ENCODE measurements around the gene GLT8D1. TPM values are rescaled to one million over a fixed set of nuclear protein-coding genes. Genes with fewer than 3 reads are reported as not detected.

The GLT8D1 gene
- total and polyA plus RNA-seq, 2 of the 13 experiments (the other 11 are each of a cell fraction or from before 2014, with no cell fraction given) = 110 to 121 TPM

- TF ChIP-seq CSRNP2 (CRISPR knock-in tag; conservative IDR thresholded peaks at IDR 0.05; ENCODE audit: low read depth) (no peak), POLR2AphosphoS2 (IDR thresholded peaks at IDR 0.05; ENCODE audit: low read depth, low read length) (no peak), ZNF574 (CRISPR knock-in tag; IDR thresholded peaks at IDR 0.05) (no peak), ZBTB2 (CRISPR knock-in tag; IDR thresholded peaks at IDR 0.05; ENCODE audit: low read depth) (no peak), AGO2 (optimal IDR thresholded peaks at IDR 0.05; ENCODE audit: low read depth, low read length) (no peak)
- TF ChIP-seq, protein P1, sequence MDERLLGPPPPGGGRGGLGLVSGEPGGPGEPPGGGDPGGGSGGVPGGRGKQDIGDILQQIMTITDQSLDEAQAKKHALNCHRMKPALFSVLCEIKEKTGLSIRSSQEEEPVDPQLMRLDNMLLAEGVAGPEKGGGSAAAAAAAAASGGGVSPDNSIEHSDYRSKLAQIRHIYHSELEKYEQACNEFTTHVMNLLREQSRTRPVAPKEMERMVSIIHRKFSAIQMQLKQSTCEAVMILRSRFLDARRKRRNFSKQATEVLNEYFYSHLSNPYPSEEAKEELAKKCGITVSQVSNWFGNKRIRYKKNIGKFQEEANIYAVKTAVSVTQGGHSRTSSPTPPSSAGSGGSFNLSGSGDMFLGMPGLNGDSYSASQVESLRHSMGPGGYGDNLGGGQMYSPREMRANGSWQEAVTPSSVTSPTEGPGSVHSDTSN (CRISPR knock-in tag; IDR thresholded peaks at IDR 0.05) = no peak
These were observed 16.1 kb upstream of the GLT8D1 start (continued) for GRCh38 chr3:52721730-52722008.

Data from HepG2 (cell line).